HepG2 (cell line): Measurements from ENCODE around the gene BRPF1. TPM values are rescaled to one million over a fixed set of nuclear protein-coding genes. Genes with fewer than 3 reads are reported as not detected.

Source experiments
- ATAC-seq: fragments of 200-7000 bp; cut with Tn5 transposase; 3 replicates; pipeline ENCODE4 v1.9.1; 2020; ENCODE audit warnings: mild to moderate bottlenecking, moderate library complexity
- BruUV-seq: library from RNA; stranded (reverse); fragments of 400-500 nt; replicated peaks from 2 replicates; lab custom pipeline; 2021; lab: Mats Ljungman, UMichigan
- CTCF ChIA-PET: fragments of 300-600 bp; formaldehyde crosslinking; extraction: SDS; loops from one replicate; lab custom pipeline; 2021; ENCODE audit warnings: low total read pairs, inconsistent platforms, low intra/inter-chr PET ratio; lab: Yijun Ruan, JAX
- POLR2A ChIA-PET: fragments of 350-600 bp; sonication (Branson Sonifier 250); formaldehyde crosslinking; loops from one replicate; lab custom pipeline; 2020; ENCODE audit warnings: antibody characterized with exemption, inconsistent platforms; lab: Yijun Ruan, JAX
- DNase-seq: peaks from one replicate; pipeline ENCODE4 v3.0.0-alpha.2; 2015; ENCODE audit warnings: low spot score
- FAIRE-seq: peaks from 3 replicates; lab custom pipeline; 2011; peaks lifted over from hg19 to GRCh38; lab: Jason Lieb, UNC
- H2AFZ ChIP-seq: one replicate; pipeline ENCODE4 v1.6.1; 2011; ENCODE audit warnings: low read length, inconsistent platforms
- H3K27ac ChIP-seq: fragments of 300-600 bp; 3 replicates; pipeline ENCODE4 v1.8.0; 2011; ENCODE audit warnings: mixed run types, mild to moderate bottlenecking, mixed read lengths, low read length, inconsistent platforms; ENCODE audit not compliant: insufficient read depth; ENCODE audit errors: extremely low read length
- H3K27me3 ChIP-seq, 2 experiments: fragments of 200-600 bp in 1 of 2; 2 replicates in 1 of 2; 3 replicates in 1 of 2; pipeline versions ENCODE4 v1.6.0 to v1.8.0; 2011; ENCODE audit warnings: low read length in 2 of 2, mild to moderate bottlenecking in 2 of 2, moderate library complexity in 2 of 2, inconsistent platforms in 1 of 2; ENCODE audit not compliant: insufficient read depth in 2 of 2, control insufficient read depth in 1 of 2
- H3K36me3 ChIP-seq, 2 experiments: fragments of 200-600 bp in 1 of 2; replicated peaks in 1 of 2; 2 replicates in 1 of 2; 3 replicates in 1 of 2; pipeline versions ENCODE4 v1.5.1 to v1.8.0; 2011; ENCODE audit warnings: low read length in 2 of 2, inconsistent platforms in 1 of 2; ENCODE audit not compliant: insufficient read depth in 2 of 2, control insufficient read depth in 1 of 2
- H3K4me1 ChIP-seq: 2 replicates; pipeline ENCODE4 v1.5.1; 2012; ENCODE audit warnings: low read length, inconsistent platforms; ENCODE audit not compliant: insufficient read depth
- H3K4me2 ChIP-seq: 2 replicates; pipeline ENCODE4 v1.6.0; 2011; ENCODE audit warnings: low read depth, low read length, inconsistent platforms
- H3K4me3 ChIP-seq, 3 experiments: fragments of 200-600 bp in 1 of 3; sonication (generic), shearing (Covaris generic) in 1 of 3; replicated peaks in 1 of 3; 2 replicates each; pipeline ENCODE4 v1.5.1; 2011 to 2016; ENCODE audit warnings: low read length in 3 of 3, inconsistent platforms in 2 of 3, low read depth in 2 of 3, mild to moderate bottlenecking in 2 of 3, control low read depth in 1 of 3, mixed read lengths in 1 of 3; ENCODE audit not compliant: insufficient read depth in 1 of 3
- H3K79me2 ChIP-seq: one replicate; pipeline ENCODE4 v1.6.1; 2011; ENCODE audit warnings: low read length, inconsistent platforms; ENCODE audit not compliant: insufficient read depth
- H3K9ac ChIP-seq: 2 replicates; pipeline ENCODE4 v1.6.0; 2011; ENCODE audit warnings: mild to moderate bottlenecking, low read depth, low read length, inconsistent platforms; ENCODE audit not compliant: insufficient read depth
- H3K9me3 ChIP-seq: 2 replicates; pipeline ENCODE4 v1.5.1; 2012; ENCODE audit warnings: mild to moderate bottlenecking, low read length
- H4K20me1 ChIP-seq: 2 replicates; pipeline ENCODE4 v1.6.0; 2011; ENCODE audit warnings: inconsistent platforms, mild to moderate bottlenecking, low read length, moderate library complexity; ENCODE audit not compliant: insufficient read depth
- FOXK2 ChIP-seq: fragments of 450-650 bp; IDR thresholded peaks from 2 replicates; pipeline ENCODE4 v1.6.1; 2016
- GFI1 ChIP-seq: sonication (generic); formaldehyde crosslinking; IDR thresholded peaks from 2 replicates; pipeline ENCODE4 v1.5.0; 2020; ENCODE audit warnings: missing genetic modification reagents, mild to moderate bottlenecking, borderline replicate concordance
- KLF12 ChIP-seq: sonication (generic); formaldehyde crosslinking; IDR thresholded peaks from 2 replicates; pipeline ENCODE4 v1.4.0; 2020; ENCODE audit warnings: missing genetic modification reagents, borderline replicate concordance
- REXO4 ChIP-seq: sonication (generic); formaldehyde crosslinking; IDR thresholded peaks from 2 replicates; pipeline ENCODE4 v1.8.0; 2022; ENCODE audit warnings: missing genetic modification reagents, mild to moderate bottlenecking, borderline replicate concordance
- SCMH1 ChIP-seq: sonication (generic); formaldehyde crosslinking; IDR thresholded peaks from 2 replicates; pipeline ENCODE4 v1.9.0; 2021; ENCODE audit warnings: missing genetic modification reagents, mild to moderate bottlenecking, borderline replicate concordance
- TRIM24 ChIP-seq: sonication (generic); formaldehyde crosslinking; IDR thresholded peaks from 2 replicates; pipeline ENCODE4 v1.8.0; 2022; ENCODE audit warnings: mild to moderate bottlenecking, missing genetic modification reagents
- ZHX2 ChIP-seq, 2 experiments: sonication (generic) in 1 of 2; formaldehyde crosslinking in 1 of 2; IDR thresholded peaks; 2 replicates each; pipeline versions ENCODE4 v1.6.1 to v1.9.0; 2014 to 2022; ENCODE audit warnings: antibody characterized with exemption in 1 of 2, borderline replicate concordance in 1 of 2, inconsistent platforms in 1 of 2, low read depth in 1 of 2, missing genetic modification reagents in 1 of 2
- ZNF724P ChIP-seq: sonication (generic); formaldehyde crosslinking; IDR thresholded peaks from 2 replicates; pipeline ENCODE4 v1.8.0; 2022; ENCODE audit warnings: missing genetic modification reagents, borderline replicate concordance
- WGBS: methylation state at CpG from one replicate; pipeline ENCODE4 v1.1.6; 2017; ENCODE audit warnings: low lambda C conversion rate; 5-methylcytosine and 5-hydroxymethylcytosine counted together
- in situ Hi-C: cut with HindIII; loops from 2 replicates; pipeline ENCODE4 v1.10.0; 2017; ENCODE audit warnings: low pct_unique_long_range_greater_than_20kb; ENCODE audit not compliant: extremely low pct_ligation_motif_present
- intact Hi-C: fragments of 100-400 bp; cut with micrococcal nuclease; formaldehyde crosslinking; loops from one replicate; pipeline ENCODE4 v1.10.0; 2022; ENCODE audit not compliant: unreplicated experiment
- polyA plus RNA-seq, 8 experiments: library from polyadenylated mRNA; depleted of rRNA in 3 of 8; stranded (reverse) in 7 of 8; unstranded in 1 of 8; fragments of >200 nt; fragmentation: Illumina TruSeq in 4 of 8; extraction: Trizol in 4 of 8; gene quantifications; 2 replicates each; pipeline versions ENCODE4 v1.2.1 to v1.2.3, GENCODE V29; 2011 to 2016; ENCODE audit warnings: low read depth in 4 of 8, missing spikeins in 1 of 8, mixed read lengths in 1 of 8; ENCODE audit not compliant: insufficient read depth in 1 of 8
- total RNA-seq, 5 experiments: library from RNA; depleted of rRNA; stranded (reverse); fragments of >200 nt; fragmentation: Illumina TruSeq; extraction: Trizol; gene quantifications; 2 replicates each; pipeline ENCODE4 v1.2.3, GENCODE V29; 2016; ENCODE audit warnings: low read depth in 1 of 5

BRPF1 gene
- total and polyA plus RNA-seq, 2 of the 13 experiments (the other 11 are each of a cell fraction or from before 2014, with no cell fraction given) = 7.3 to 10.0 TPM

- TF ChIP-seq GFI1 (CRISPR knock-in tag) (no peak), ZNF724P (CRISPR knock-in tag) (no peak)
- TF ChIP-seq, all 625 proteins: peak for 0
Measured at GRCh38 chr3:9721015-9721699, 10.4 kb upstream of the BRPF1 start (continued).

- DNase-seq (no peak), ATAC-seq (no peak), FAIRE-seq (no peak)
- peaks cover 0 to 19% of the 10 kb centered on the region in 2 experiments; a peak in 2 of 5 replicates for H3K27me3 ChIP-seq
- no TSS peak for BruUV-seq
- no peak for TF ChIP-seq REXO4 (CRISPR knock-in tag)
- no peaks in the 10 kb centered on the region for H3K79me2 ChIP-seq
- no peak overlapping the region for H3K27ac ChIP-seq
- no peak overlapping the region for H3K4me3 ChIP-seq
- intact Hi-C loops (no loop called here), in situ Hi-C loops (no loop called here)
- ChIA-PET CTCF (no interaction called here), POLR2A (no interaction called here)
- 50% methylated on average over 2 of the region's 2 CpGs for WGBS
- no peaks in the 10 kb centered on the region for H3K36me3 ChIP-seq
- H2AFZ ChIP-seq = no peak overlapping the region
- no peak overlapping the region for H3K4me2 ChIP-seq
- H3K4me1 ChIP-seq = peaks cover 2% of the 10 kb centered on the region; the same call in 1 of the 2 replicates
- H4K20me1 ChIP-seq = no peaks in the 10 kb centered on the region
- H3K9ac ChIP-seq = no peak overlapping the region
- no peaks in the 10 kb centered on the region for H3K9me3 ChIP-seq
Measured at GRCh38 chr3:9721700-9722060, 9.9 kb upstream of the BRPF1 start.

GRCh38 chr3:9725775-9726515 lies 5.6 kb upstream of the BRPF1 start:
- no peak overlapping the region for H3K4me2 ChIP-seq
- no peaks in the 10 kb centered on the region for H3K36me3 ChIP-seq
- H2AFZ ChIP-seq = no peak overlapping the region
- intact Hi-C loops (loop anchor here (2.0 kb wide), 1 partner anchor 223 kb away; no protein-coding TSS in a partner anchor), in situ Hi-C loops (loop anchor here (5.0 kb wide), 1 partner anchor 224 kb away; no protein-coding TSS in a partner anchor)
- H4K20me1 ChIP-seq = no peaks in the 10 kb centered on the region
- POLR2A ChIA-PET = no interaction called here
- CTCF ChIA-PET = interaction anchor here (1.2 to 1.9 kb wide), 2 partner anchors 10 to 223 kb away, joined by 5 to 8 read pairs; no protein-coding TSS in a partner anchor
- 11% methylated on average over 1 of the region's 4 CpGs for WGBS
- no TSS peak for BruUV-seq
- peaks cover 0 to 10% of the 10 kb centered on the region in 2 experiments; a peak in 2 of 5 replicates for H3K27me3 ChIP-seq
- H3K9me3 ChIP-seq = no peaks in the 10 kb centered on the region
- ATAC-seq (no peak), FAIRE-seq (no peak), DNase-seq (no peak)
- no peaks in the 10 kb centered on the region for H3K79me2 ChIP-seq
- peaks cover 15% of the 10 kb centered on the region for H3K4me1 ChIP-seq
- H3K4me3 ChIP-seq = no peak overlapping the region
- H3K27ac ChIP-seq = no peak overlapping the region
- no peak overlapping the region for H3K9ac ChIP-seq
- TF ChIP-seq FOXK2 (no peak), ZHX2 (IDR thresholded peaks at IDR 0.05; ENCODE audit: low read depth) (no peak), ZHX2 (CRISPR knock-in tag; IDR thresholded peaks at IDR 0.05; ENCODE audit: borderline replicate concordance) (no peak), KLF12 (CRISPR knock-in tag) (no peak), TRIM24 (CRISPR knock-in tag) (no peak), SCMH1 (CRISPR knock-in tag) (no peak)
